ENCODE results near the gene HIGD1B. TPM values are rescaled to one million over a fixed set of nuclear protein-coding genes. Genes with fewer than 3 reads are reported as not detected.

HIGD1B gene
- total RNA-seq, 5 donors from 2014 or later (not counting 1 experiment from before 2014, with no cell fraction given): not detected

Other genes starting within 250 kb of the HIGD1B start
- gene MEIOC, start 191.4 kb upstream of the HIGD1B start, total RNA-seq: under 1 TPM in 1 of 5 donors, not detected in 4; 0.72 TPM
- 10 to 100 TPM; 15.1 to 20.4 (median 16.9) TPM for gene CCDC43, start 158.1 kb upstream of the HIGD1B start, total RNA-seq
- 1 to 10 TPM; 3.8 to 7.8 (median 6.8) TPM for gene DBF4B, start 139.2 kb upstream of the HIGD1B start, total RNA-seq
- gene ADAM11, start 88.9 kb upstream of the HIGD1B start, total RNA-seq: 1 to 10 TPM in 1 of 5 donors, under 1 TPM in 4; 0.43 to 1.0 (median 0.68) TPM
- gene GJC1, start 17.6 kb upstream of the HIGD1B start, total RNA-seq: under 1 TPM in 3 of 5 donors, not detected in 2; 0.09 to 0.93 (median 0.30) TPM
- gene EFTUD2, start 51.6 kb downstream of the HIGD1B start, total RNA-seq: 100 to 1,000 TPM in 2 of 5 donors, 10 to 100 TPM in 3; 83.1 to 127 (median 96.0) TPM
- not detected for gene GFAP, start 67.6 kb downstream of the HIGD1B start, total RNA-seq
- 1 to 10 TPM in 1 of 5 donors, under 1 TPM in 4; 0.37 to 1.2 (median 0.62) TPM for gene KIF18B, start 99.9 kb downstream of the HIGD1B start, total RNA-seq
- gene C1QL1, start 120.4 kb downstream of the HIGD1B start, total RNA-seq: not detected
- gene DCAKD, start 203.7 kb downstream of the HIGD1B start, total RNA-seq: 10 to 100 TPM; 18.7 to 40.7 (median 29.7) TPM
- 100 to 1,000 TPM in 3 of 5 donors, 10 to 100 TPM in 2; 79.5 to 139 (median 125) TPM for gene NMT1, start 213.4 kb downstream of the HIGD1B start, total RNA-seq